ENCODE measurements around the gene RAB9A.

GRCh38 chrX:13690836-13691235, 1.9 kb downstream of the RAB9A start:
- TF ChIP-seq GLIS3 (CRISPR knock-in tag; IDR thresholded peaks at IDR 0.05) (no peak), SNAI2 (CRISPR knock-in tag; IDR thresholded peaks at IDR 0.05) (no peak), ZFP30 (CRISPR knock-in tag; IDR thresholded peaks at IDR 0.05) (no peak), ESRRG (CRISPR knock-in tag; IDR thresholded peaks at IDR 0.05) (no peak), PPARA (CRISPR knock-in tag; IDR thresholded peaks at IDR 0.05; ENCODE audit: borderline replicate concordance) (no peak), RARB (CRISPR knock-in tag; IDR thresholded peaks at IDR 0.05) (no peak)
- TF ChIP-seq, protein P1, sequence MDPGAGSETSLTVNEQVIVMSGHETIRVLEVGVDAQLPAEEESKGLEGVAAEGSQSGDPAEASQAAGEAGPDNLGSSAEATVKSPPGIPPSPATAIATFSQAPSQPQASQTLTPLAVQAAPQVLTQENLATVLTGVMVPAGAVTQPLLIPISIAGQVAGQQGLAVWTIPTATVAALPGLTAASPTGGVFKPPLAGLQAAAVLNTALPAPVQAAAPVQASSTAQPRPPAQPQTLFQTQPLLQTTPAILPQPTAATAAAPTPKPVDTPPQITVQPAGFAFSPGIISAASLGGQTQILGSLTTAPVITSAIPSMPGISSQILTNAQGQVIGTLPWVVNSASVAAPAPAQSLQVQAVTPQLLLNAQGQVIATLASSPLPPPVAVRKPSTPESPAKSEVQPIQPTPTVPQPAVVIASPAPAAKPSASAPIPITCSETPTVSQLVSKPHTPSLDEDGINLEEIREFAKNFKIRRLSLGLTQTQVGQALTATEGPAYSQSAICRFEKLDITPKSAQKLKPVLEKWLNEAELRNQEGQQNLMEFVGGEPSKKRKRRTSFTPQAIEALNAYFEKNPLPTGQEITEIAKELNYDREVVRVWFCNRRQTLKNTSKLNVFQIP (CRISPR knock-in tag; IDR thresholded peaks at IDR 0.05; ENCODE audit: borderline replicate concordance, low read depth): no peak

All from SK-N-SH treated with all-trans-retinoic acid at 6 μM for 48 hours (cell line).